Ascending aorta (tissue), 2 donors: ENCODE measurements around the gene TMEM120A. TPM values are rescaled to one million over a fixed set of nuclear protein-coding genes. Genes with fewer than 3 reads are reported as not detected.

Source experiments
- DNase-seq, 2 donors: peaks; one replicate each; pipeline ENCODE4 v3.0.0-alpha.2; 2019; ENCODE audit warnings: low spot score in 2 of 2
- H3K27ac ChIP-seq, 2 donors: fragments of 200-600 bp; sonication (generic); one replicate each; pipeline ENCODE4 v1.5.1; 2016 to 2017; ENCODE audit warnings: mild to moderate bottlenecking in 1 of 2
- H3K27me3 ChIP-seq: fragments of 200-600 bp; sonication (generic); one replicate; pipeline ENCODE4 v1.5.1; 2017
- H3K36me3 ChIP-seq, 2 donors: fragments of 200-600 bp; sonication (generic); one replicate each; pipeline ENCODE4 v1.5.1; 2016
- H3K4me1 ChIP-seq, 2 donors: fragments of 200-600 bp; sonication (generic); one replicate each; pipeline ENCODE4 v1.5.1; 2016 to 2017; ENCODE audit warnings: mild to moderate bottlenecking in 1 of 2
- H3K4me3 ChIP-seq, 2 donors: fragments of 200-600 bp; sonication (generic); one replicate each; pipeline ENCODE4 v1.5.1; 2016 to 2017; ENCODE audit warnings: mild to moderate bottlenecking in 1 of 2
- H3K9me3 ChIP-seq, 2 donors: fragments of 200-600 bp; sonication (generic); one replicate each; pipeline ENCODE4 v1.5.1; 2016
- intact Hi-C: fragments of 100-400 bp; cut with DNase I; formaldehyde crosslinking; loops from one replicate; pipeline ENCODE4 v1.15.1; 2023
- total RNA-seq: library from RNA; depleted of rRNA; stranded (reverse); fragments of >200 nt; gene quantifications from one replicate; pipeline ENCODE4 v1.1.0, GENCODE V29; 2016
- TF ChIP-seq, protein P1 (sequence below), 3 experiments: fragments of 200-600 bp in 2 of 3; fragments of 450-650 bp in 1 of 3; sonication (generic) in 2 of 3; IDR thresholded peaks; one replicate each; pipeline ENCODE4 v1.5.1; 2016 to 2019; ENCODE audit warnings: antibody characterized with exemption in 3 of 3, mild to moderate bottlenecking in 1 of 3, moderate library complexity in 1 of 3

TMEM120A gene
- total RNA-seq, 1 donor from 2014 or later, result 24.2 TPM

DNA sequence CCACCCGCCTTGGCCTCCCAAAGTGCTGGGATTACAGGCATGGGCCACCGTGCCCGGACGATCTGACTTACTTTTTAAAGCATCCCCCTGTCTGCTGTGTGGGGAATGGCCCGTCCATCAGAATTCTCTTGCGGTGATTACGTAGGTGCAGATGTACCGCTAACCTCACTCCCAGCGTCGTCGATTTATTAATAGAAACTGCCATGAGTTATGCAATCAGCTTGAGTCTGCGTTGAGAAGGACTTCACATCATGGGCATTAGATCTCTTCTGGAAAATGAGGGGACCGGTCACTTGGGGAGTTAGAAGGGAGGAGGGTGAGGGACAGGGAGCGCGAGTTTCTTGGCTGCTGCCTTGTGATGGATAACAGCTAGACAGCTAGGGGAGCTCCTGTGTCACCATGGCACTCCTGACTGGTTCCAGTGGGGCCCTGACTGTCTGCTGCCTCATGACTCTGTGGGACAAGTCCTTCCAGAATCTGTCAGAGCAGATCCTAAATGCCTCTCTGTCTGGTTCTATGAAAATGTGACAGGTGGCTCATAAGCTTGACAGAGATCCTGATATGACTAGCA lies 44.2 kb downstream of the TMEM120A start:
- no peak overlapping the region for H3K27ac ChIP-seq
- H3K27me3 ChIP-seq, result no peaks in the 10 kb centered on the region
- no peaks in the 10 kb centered on the region for H3K4me1 ChIP-seq
- intact Hi-C loops, result no loop called here
- H3K9me3 ChIP-seq, result no peaks in the 10 kb centered on the region
- TF ChIP-seq, protein P1, sequence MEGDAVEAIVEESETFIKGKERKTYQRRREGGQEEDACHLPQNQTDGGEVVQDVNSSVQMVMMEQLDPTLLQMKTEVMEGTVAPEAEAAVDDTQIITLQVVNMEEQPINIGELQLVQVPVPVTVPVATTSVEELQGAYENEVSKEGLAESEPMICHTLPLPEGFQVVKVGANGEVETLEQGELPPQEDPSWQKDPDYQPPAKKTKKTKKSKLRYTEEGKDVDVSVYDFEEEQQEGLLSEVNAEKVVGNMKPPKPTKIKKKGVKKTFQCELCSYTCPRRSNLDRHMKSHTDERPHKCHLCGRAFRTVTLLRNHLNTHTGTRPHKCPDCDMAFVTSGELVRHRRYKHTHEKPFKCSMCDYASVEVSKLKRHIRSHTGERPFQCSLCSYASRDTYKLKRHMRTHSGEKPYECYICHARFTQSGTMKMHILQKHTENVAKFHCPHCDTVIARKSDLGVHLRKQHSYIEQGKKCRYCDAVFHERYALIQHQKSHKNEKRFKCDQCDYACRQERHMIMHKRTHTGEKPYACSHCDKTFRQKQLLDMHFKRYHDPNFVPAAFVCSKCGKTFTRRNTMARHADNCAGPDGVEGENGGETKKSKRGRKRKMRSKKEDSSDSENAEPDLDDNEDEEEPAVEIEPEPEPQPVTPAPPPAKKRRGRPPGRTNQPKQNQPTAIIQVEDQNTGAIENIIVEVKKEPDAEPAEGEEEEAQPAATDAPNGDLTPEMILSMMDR (IDR thresholded peaks at IDR 0.05), result no peak
- no peak overlapping the region for H3K4me3 ChIP-seq
- DNase-seq, result no peak
- peaks cover 0 to 26% of the 10 kb centered on the region in 2 donors for H3K36me3 ChIP-seq

DNA sequence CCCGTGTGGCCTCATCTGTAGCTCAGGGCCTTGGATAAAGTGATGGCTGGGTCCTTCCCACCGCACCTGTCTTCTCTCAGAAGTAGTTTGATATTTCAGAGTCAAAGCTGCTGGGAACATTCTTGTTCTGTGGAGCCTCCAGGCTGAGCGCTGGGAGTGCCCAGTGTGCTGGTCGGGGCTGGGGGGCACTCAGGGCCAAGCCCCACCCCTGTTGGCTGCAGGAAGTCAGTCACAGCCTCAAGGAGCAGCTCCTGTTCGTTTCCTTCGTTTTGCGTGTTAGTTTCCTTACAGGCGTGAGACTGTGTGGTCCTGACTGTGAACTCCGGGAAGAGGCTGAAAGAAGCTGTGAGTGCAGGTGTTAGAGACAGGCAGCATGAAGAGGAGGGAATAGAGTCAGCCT lies 46.2 kb downstream of the TMEM120A start:
- H3K27me3 ChIP-seq, result no peaks in the 10 kb centered on the region
- TF ChIP-seq, protein P1 (IDR thresholded peaks at IDR 0.05), result no peak
- peaks cover 0 to 11% of the 10 kb centered on the region in 2 donors for H3K36me3 ChIP-seq
- H3K4me1 ChIP-seq, result no peaks in the 10 kb centered on the region
- no peaks in the 10 kb centered on the region for H3K9me3 ChIP-seq
- H3K27ac ChIP-seq, result no peak overlapping the region
- intact Hi-C loops, result no loop called here
- H3K4me3 ChIP-seq, result no peak overlapping the region
- DNase-seq, result no peak

DNA sequence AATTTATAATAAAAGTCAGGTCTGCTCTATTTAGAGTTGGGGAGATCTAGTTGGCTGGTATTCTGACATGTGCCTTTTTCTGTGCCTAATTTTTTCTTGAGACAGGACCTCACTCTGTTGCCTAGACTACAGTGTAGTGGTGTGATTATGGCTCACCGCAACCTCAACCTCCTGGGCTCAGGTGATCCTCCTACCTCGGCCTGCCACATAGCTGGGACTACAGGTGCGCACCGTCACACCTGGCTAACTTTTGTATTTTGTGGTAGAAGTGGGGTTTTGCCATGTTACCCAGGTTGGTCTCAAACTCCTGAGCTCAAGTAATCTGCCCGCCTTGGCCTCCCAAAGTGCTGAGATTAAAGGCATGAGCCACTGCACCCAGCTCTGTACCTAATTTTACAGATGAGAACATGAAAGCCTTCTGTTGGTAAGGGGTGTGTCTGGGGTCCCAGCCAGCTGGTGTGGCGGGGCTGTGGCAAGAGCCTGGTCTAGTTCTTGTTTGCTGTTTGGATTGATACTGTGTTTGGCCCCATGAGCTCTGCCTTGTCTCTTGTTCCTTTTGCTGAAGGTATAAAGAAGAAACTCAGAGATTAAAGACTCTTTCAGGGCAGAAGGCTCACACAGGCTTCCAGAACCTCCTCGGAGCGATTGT lies 48.1 kb downstream of the TMEM120A start:
- Histone ChIP-seq H3K27me3 (no peaks in the 10 kb centered on the region), H3K4me1 (no peaks in the 10 kb centered on the region), H3K36me3 (peaks cover 0 to 11% of the 10 kb centered on the region in 2 donors), H3K9me3 (no peaks in the 10 kb centered on the region), H3K27ac (no peak overlapping the region), H3K4me3 (no peak overlapping the region)
- DNase-seq, result no peak
- TF ChIP-seq, protein P1 (IDR thresholded peaks at IDR 0.05), result no peak
- intact Hi-C loops, result no loop called here

DNA sequence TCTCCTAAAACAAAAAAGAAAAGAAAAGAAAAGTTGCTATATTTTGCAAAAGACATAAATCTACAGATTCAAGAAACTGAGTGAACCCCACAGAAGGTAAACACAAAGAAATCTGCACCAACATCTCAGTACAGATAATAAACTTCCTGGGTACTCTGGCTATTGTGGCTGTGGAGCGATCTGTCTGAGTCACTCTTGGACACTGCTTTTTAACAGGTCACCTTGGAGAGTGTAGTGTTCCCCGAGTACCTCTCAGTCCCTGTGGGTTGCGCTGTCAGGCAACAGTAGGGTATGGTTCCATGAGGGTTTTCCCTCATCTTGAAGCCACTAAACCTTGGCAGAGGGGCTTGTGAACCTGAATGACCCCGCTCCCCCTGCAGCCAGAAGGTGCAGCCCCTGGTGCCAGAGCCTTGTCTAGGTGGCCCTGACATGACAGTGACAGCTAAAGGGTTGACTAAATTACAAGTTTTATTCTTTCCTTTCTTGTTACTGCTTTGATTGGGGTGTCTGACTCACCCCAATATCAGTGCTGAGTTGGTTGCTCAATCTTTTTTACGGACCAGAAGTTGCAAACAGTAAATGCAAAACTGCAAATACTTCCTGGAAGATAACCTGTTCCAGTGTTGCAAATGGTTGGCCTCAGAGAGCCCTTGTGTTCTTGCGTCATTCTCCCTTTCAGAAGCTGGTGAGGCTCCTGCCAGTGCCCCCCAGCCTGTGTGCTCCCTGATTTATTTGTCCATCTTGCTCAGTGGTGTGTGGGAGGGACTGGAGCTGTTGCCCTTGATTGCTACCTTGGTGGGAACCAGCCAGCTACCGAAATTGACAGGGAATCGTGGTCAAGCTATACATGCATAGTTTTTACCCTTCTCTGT lies 48.9 kb downstream of the TMEM120A start:
- Histone ChIP-seq H3K4me3 (no peak overlapping the region), H3K36me3 (peaks cover 0 to 11% of the 10 kb centered on the region in 2 donors), H3K27ac (no peak overlapping the region), H3K4me1 (no peaks in the 10 kb centered on the region), H3K27me3 (no peaks in the 10 kb centered on the region), H3K9me3 (no peaks in the 10 kb centered on the region)
- TF ChIP-seq, protein P1 (IDR thresholded peaks at IDR 0.05), result no peak
- intact Hi-C loops, result no loop called here
- no peak for DNase-seq

DNA sequence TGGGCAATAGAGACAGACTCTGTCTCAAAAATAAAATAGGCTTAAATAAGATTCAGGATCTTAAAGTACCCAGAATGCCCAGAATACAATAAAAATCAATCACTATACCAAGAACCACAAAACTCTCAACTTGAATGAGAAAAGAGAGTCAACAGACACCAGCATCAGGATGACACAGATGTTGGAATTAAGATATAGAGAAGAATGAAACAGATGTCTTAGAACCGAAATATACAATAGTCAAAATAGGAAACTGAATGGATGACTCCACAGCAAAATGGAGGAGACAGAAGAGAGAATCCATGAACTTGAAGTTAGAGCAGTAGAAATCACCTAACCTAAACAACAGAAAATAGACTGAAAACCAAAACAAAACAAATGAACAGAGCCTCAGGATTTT lies 49.9 kb downstream of the TMEM120A start:
- Histone ChIP-seq H3K9me3 (no peaks in the 10 kb centered on the region), H3K4me1 (no peaks in the 10 kb centered on the region), H3K36me3 (peaks cover 0 to 11% of the 10 kb centered on the region in 2 donors), H3K27ac (no peak overlapping the region), H3K27me3 (no peaks in the 10 kb centered on the region), H3K4me3 (no peak overlapping the region)
- DNase-seq, result no peak
- intact Hi-C loops, result no loop called here
- TF ChIP-seq, protein P1 (IDR thresholded peaks at IDR 0.05), result no peak
